Smooth muscle cell (in vitro differentiated cells): ENCODE measurements around the gene JPH3. TPM values are rescaled to one million over a fixed set of nuclear protein-coding genes. Genes with fewer than 3 reads are reported as not detected.

Source experiments
- DNase-seq: peaks from one replicate; lab custom pipeline; 2025; ENCODE audit not compliant: unreplicated experiment; lab: John Stamatoyannopoulos, UW
- H2AFZ ChIP-seq: fragments of 200-600 bp; sonication (generic); 2 replicates; pipeline ENCODE4 v1.6.0; 2016; ENCODE audit warnings: antibody characterized with exemption, low read depth, mild to moderate bottlenecking
- H3F3A ChIP-seq: fragments of 200-600 bp; sonication (generic); 2 replicates; pipeline ENCODE4 v1.6.0; 2017; ENCODE audit warnings: antibody characterized with exemption, low read depth
- H3K27ac ChIP-seq: fragments of 200-600 bp; sonication (generic); 2 replicates; pipeline ENCODE4 v1.5.1; 2016; ENCODE audit warnings: low read depth, mild to moderate bottlenecking
- H3K27me3 ChIP-seq: fragments of 200-600 bp; sonication (generic); 2 replicates; pipeline ENCODE4 v1.6.1; 2016; ENCODE audit warnings: low read depth, mild to moderate bottlenecking
- H3K36me3 ChIP-seq: fragments of 200-600 bp; sonication (generic); 2 replicates; pipeline ENCODE4 v1.5.1; 2016; ENCODE audit warnings: low read depth
- H3K4me1 ChIP-seq: fragments of 200-600 bp; sonication (generic); 2 replicates; pipeline ENCODE4 v1.5.1; 2016; ENCODE audit warnings: low read depth
- H3K4me2 ChIP-seq: fragments of 200-600 bp; sonication (generic); 2 replicates; pipeline ENCODE4 v1.6.0; 2016; ENCODE audit warnings: mild to moderate bottlenecking
- H3K4me3 ChIP-seq: fragments of 200-600 bp; sonication (generic); 2 replicates; pipeline ENCODE4 v1.5.1; 2016; ENCODE audit warnings: mild to moderate bottlenecking
- H3K79me2 ChIP-seq: fragments of 200-600 bp; sonication (generic); 2 replicates; pipeline ENCODE4 v1.6.0; 2016; ENCODE audit warnings: low read depth, mild to moderate bottlenecking
- H3K9ac ChIP-seq: fragments of 200-600 bp; sonication (generic); 2 replicates; pipeline ENCODE4 v1.6.0; 2016; ENCODE audit warnings: low read depth
- H3K9me3 ChIP-seq: fragments of 200-600 bp; sonication (generic); replicated peaks from 2 replicates; pipeline ENCODE4 v1.5.1; 2016; ENCODE audit warnings: low read depth
- H4K20me1 ChIP-seq: fragments of 200-600 bp; sonication (generic); 2 replicates; pipeline ENCODE4 v1.6.0; 2016; ENCODE audit warnings: low read depth
- WGBS: methylation state at CpG from one replicate; pipeline ENCODE4 v1.1.7; 2016; ENCODE audit warnings: low lambda C conversion rate; 5-methylcytosine and 5-hydroxymethylcytosine counted together
- polyA plus RNA-seq: library from polyadenylated mRNA; unstranded; fragments of >200 nt; fragmentation: Nextera tagmentation; extraction: Ambion mirVana; gene quantifications from 2 replicates; pipeline ENCODE4 v1.2.1, GENCODE V29; 2016
- total RNA-seq: library from RNA; depleted of rRNA; stranded (reverse); fragments of >200 nt; gene quantifications from 2 replicates; pipeline ENCODE4 v1.2.3, GENCODE V29; 2014
- TF ChIP-seq, protein P1 (sequence below): fragments of 200-600 bp; sonication (generic); IDR thresholded peaks from 2 replicates; pipeline ENCODE4 v1.5.1; 2017; ENCODE audit warnings: borderline replicate concordance, mild to moderate bottlenecking, antibody characterized with exemption; ENCODE audit not compliant: insufficient read depth, poor library complexity, severe bottlenecking

Gene JPH3
- total and polyA plus RNA-seq, 2 experiments from 2014 or later, result 2.1 to 2.4 TPM

DNA sequence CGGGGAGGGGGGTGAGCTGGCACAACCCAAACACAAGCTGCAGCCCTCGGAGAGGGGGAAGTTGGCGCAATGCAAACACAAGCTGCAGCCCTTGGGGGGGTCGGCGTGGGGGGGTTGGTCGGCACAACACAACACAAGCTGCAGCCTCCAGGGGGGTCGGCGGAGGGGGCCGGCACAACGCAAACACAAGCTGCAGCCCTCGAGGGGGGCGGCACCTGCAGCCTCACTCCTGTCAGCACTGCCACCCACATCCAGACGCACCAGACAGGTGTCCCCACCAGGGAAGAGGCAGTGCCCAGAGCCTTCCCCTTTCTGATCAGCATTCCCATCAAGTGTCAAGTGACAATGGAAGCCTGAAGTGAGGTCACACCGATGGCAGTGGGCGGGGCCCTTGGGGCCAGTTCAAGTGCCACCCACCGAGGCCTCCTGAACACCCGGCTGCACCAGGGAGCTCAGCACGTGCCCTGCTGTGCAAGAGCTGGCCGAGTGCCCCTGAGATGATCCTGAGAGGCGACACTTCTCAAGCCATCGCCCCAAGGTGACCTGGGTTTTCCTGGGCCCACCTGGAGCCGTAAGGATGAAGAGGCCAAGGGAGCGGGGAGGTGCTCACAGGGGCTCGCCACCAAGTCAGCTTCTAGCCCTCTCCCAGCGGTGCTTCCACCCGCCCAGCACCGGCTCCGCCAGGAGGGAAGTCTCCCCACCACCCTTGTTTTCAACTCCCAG, 104.1 kb downstream of the JPH3 start:
- H3K4me2 ChIP-seq, result no peak overlapping the region
- H3K4me3 ChIP-seq, result no peak overlapping the region
- TF ChIP-seq, protein P1, sequence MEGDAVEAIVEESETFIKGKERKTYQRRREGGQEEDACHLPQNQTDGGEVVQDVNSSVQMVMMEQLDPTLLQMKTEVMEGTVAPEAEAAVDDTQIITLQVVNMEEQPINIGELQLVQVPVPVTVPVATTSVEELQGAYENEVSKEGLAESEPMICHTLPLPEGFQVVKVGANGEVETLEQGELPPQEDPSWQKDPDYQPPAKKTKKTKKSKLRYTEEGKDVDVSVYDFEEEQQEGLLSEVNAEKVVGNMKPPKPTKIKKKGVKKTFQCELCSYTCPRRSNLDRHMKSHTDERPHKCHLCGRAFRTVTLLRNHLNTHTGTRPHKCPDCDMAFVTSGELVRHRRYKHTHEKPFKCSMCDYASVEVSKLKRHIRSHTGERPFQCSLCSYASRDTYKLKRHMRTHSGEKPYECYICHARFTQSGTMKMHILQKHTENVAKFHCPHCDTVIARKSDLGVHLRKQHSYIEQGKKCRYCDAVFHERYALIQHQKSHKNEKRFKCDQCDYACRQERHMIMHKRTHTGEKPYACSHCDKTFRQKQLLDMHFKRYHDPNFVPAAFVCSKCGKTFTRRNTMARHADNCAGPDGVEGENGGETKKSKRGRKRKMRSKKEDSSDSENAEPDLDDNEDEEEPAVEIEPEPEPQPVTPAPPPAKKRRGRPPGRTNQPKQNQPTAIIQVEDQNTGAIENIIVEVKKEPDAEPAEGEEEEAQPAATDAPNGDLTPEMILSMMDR, result no peak
- no peak overlapping the region for H2AFZ ChIP-seq
- WGBS, result 94% methylated on average over 20 of the region's 28 CpGs
- H3K9ac ChIP-seq, result no peak overlapping the region
- DNase-seq, result no peak
- H3K36me3 ChIP-seq, result no peaks in the 10 kb centered on the region
- H3K4me1 ChIP-seq, result peaks cover 3% of the 10 kb centered on the region
- no peaks in the 10 kb centered on the region for H3K9me3 ChIP-seq
- no peaks in the 10 kb centered on the region for H3K27me3 ChIP-seq
- H3K79me2 ChIP-seq, result no peaks in the 10 kb centered on the region
- H4K20me1 ChIP-seq, result peaks cover 4% of the 10 kb centered on the region
- no peak overlapping the region for H3K27ac ChIP-seq
- no peaks in the 10 kb centered on the region for H3F3A ChIP-seq

DNA sequence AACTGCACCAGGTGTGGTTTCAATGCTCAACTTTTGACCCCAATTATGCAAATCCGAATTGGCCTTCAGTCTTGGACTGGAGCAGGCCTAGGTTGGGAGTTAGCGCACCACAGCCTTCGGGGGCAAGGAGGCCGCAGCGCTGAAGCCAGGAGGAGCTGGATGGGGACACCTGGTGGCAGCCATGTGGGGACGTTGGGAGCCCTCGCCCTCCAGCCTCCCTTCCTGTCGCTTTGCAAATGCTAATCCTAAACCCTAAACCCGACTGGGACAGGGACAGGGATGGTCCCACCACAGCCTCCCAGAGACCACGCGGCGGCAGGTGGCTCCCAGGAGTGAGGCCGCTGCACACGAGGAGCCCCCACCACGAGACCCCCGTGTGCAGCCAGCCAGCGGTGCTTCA, 104.8 kb downstream of the JPH3 start:
- peaks cover 4% of the 10 kb centered on the region for H4K20me1 ChIP-seq
- H3K4me2 ChIP-seq, result no peak overlapping the region
- H2AFZ ChIP-seq, result no peak overlapping the region
- H3K27me3 ChIP-seq, result no peaks in the 10 kb centered on the region
- H3K27ac ChIP-seq, result no peak overlapping the region
- TF ChIP-seq, protein P1, result no peak
- no peaks in the 10 kb centered on the region for H3K9me3 ChIP-seq
- H3K9ac ChIP-seq, result no peak overlapping the region
- no peak overlapping the region for H3K4me3 ChIP-seq
- H3K4me1 ChIP-seq, result peaks cover 3% of the 10 kb centered on the region
- no peaks in the 10 kb centered on the region for H3F3A ChIP-seq
- no peak for DNase-seq
- no peaks in the 10 kb centered on the region for H3K79me2 ChIP-seq
- no peaks in the 10 kb centered on the region for H3K36me3 ChIP-seq
- 90% methylated on average over 17 of the region's 17 CpGs for WGBS

DNA sequence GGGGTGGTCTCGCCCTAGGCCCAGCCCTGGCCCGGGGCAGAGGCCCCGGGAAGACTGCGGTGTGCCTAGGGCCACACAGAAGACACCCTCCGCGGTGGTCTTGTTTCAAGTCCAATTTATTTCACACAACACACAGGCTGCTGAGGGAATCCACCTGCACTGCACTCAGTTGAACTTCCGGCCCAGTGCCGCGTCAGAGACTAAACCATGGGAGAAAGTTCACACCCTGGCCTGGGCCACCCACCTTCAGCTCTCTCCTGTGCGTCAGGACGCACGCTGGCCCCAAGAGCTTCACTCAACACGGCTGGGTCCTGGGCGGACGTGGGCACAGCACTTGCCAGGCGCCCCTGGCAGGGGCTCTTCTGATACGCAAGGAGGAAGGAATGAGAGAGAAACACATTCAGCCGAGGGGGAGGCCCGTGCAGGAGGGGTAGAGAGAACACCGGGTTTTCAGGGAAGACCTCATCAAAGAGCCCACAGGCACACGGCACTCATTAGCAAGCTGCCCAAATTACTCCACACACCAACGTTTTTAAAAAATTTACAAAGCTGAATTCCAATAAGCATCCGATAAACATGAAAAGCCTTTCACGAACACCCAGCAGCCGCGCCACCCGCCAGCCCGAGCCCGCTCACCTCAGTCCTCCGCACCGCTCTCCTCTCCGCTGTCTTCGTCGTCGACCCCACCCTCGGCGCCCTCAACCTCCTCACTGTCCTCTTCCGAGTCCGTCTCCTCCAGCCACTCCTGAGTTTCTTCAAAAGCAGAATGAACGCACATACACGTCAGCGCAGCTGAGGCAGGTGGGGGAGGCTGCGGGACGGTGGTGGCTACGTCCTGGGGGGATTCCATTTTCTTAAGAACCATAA, 105.6 kb downstream of the JPH3 start:
- H3K4me3 ChIP-seq, result no peak overlapping the region
- WGBS, result 95% methylated on average over 45 of the region's 45 CpGs
- H3K79me2 ChIP-seq, result no peaks in the 10 kb centered on the region
- H3K9ac ChIP-seq, result no peak overlapping the region
- H3K36me3 ChIP-seq, result no peaks in the 10 kb centered on the region
- H3K4me1 ChIP-seq, result peaks cover 3% of the 10 kb centered on the region
- H3K4me2 ChIP-seq, result no peak overlapping the region
- H3F3A ChIP-seq, result no peaks in the 10 kb centered on the region
- H3K9me3 ChIP-seq, result no peaks in the 10 kb centered on the region
- H4K20me1 ChIP-seq, result peaks cover 4% of the 10 kb centered on the region
- TF ChIP-seq, protein P1, result no peak
- H3K27me3 ChIP-seq, result no peaks in the 10 kb centered on the region
- no peak for DNase-seq
- no peak overlapping the region for H2AFZ ChIP-seq
- no peak overlapping the region for H3K27ac ChIP-seq
